GM13977 (cell line): ENCODE measurements around the gene SNCA.

Source experiments
- DNase-seq: peaks from one replicate; pipeline ENCODE4 v3.0.0; 2012; ENCODE audit warnings: low spot score
- CTCF ChIP-seq: IDR thresholded peaks from 2 replicates; pipeline ENCODE4 v1.5.1; 2012; ENCODE audit warnings: mild to moderate bottlenecking, control low read depth; ENCODE audit not compliant: insufficient read depth; ENCODE audit errors: extremely low read depth, missing control alignments
- in situ Hi-C: fragments of 300-500 bp; cut with MboI; formaldehyde crosslinking; loops from one replicate; pipeline ENCODE4 v1.12.0; 2022; ENCODE audit warnings: low sequenced_read_pairs, low pct_unique_long_range_greater_than_20kb, mixed read lengths, inconsistent platforms; ENCODE audit not compliant: unreplicated experiment

The SNCA gene

GRCh38 chr4:89765966-89766365 lies 71.0 kb downstream of the SNCA start:
- no peak for TF ChIP-seq CTCF
- in situ Hi-C loops: no loop called here
- DNase-seq: no peak

- in situ Hi-C loops: no loop called here
- no peak for DNase-seq
- TF ChIP-seq CTCF: no peak
These were observed 71.4 kb downstream of the SNCA start for GRCh38 chr4:89765528-89765927.

- TF ChIP-seq CTCF: no peak
- in situ Hi-C loops: no loop called here
- DNase-seq: no peak
These were observed 74.7 kb downstream of the SNCA start for GRCh38 chr4:89762311-89762710.

DNA sequence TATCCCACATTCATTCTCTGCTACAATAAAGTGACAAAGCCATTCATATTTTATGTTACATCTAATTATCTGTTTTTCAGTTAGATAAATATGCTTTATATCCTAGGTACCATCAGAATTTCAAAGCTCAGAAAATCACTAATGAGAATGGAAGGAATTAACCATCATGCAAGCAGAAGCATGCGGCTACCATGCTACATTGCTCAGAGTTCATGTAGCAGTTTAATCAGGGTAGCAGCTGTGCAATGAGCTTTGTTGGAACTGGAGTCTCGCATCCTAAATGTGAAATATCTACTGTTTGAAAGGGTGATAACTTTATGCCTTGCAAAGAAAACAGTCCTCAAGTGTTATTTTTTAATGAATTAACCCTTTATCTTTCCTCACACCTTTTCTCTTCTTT lies 77.5 kb downstream of the SNCA start:
- no peak for DNase-seq
- in situ Hi-C loops: no loop called here
- no peak for TF ChIP-seq CTCF

DNA sequence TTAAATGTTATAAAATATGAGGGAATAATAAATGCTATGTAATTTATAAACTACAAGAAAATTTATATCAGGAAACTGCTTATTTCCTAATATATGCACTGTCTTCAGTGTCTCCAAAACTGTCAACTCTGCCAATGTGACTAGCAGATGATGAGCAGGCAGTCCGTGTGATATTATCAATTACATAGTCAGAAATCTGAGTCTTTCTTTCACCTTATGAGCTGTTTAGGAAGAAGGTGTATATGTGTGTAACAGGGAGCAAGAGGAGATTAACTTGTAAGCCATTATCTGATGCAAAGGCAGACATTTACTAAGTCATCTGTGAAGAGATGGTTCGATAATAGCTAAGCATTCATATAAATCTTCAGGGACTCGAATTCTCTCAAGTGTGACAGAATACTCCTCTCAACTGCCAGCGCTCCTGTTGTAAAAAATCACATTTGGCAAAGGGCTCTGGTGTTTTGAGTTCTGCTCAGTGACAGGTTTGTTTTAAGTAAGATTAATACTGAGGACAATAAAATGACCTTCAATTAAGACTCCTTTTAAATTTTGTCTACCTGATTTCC lies 79.7 kb downstream of the SNCA start:
- no peak for DNase-seq
- in situ Hi-C loops: no loop called here
- no peak for TF ChIP-seq CTCF

DNA sequence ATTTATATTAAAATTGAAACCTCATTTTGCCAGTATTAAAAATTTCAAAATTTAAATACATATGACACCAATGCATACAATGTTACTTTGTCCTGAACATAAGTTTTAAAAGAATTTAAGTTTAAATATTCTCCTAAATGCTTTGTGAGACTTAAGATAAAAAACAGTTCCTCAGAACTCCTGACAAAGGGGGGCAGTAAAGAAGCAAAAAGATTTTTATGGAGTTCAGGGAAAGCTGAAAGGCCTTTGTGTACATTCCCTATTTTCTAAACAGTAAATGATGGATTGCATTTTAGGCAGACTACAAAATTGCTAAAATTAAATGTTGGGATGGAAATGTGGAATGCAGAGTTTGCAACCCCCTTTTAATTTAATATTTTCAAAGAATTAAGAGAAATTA lies 81.7 kb downstream of the SNCA start:
- in situ Hi-C loops: no loop called here
- no peak for DNase-seq
- no peak for TF ChIP-seq CTCF

GRCh38 chr4:89754531-89754930 lies 82.4 kb downstream of the SNCA start:
- in situ Hi-C loops: no loop called here
- DNase-seq: no peak
- no peak for TF ChIP-seq CTCF
